K562 (cell line): ENCODE measurements around the gene GGA3. TPM values are rescaled to one million over a fixed set of nuclear protein-coding genes. Genes with fewer than 3 reads are reported as not detected.
A peak's percentile ranks its signal among the peaks of the same experiment; 100 is the strongest.

ENCODE experiments used
- CSDE1 ChIP-seq, 2 experiments: fragments of 450-650 bp; IDR thresholded peaks; 2 replicates each; pipeline ENCODE4 v1.6.1; 2016; ENCODE audit warnings: mild to moderate bottlenecking in 1 of 2
- GABPA ChIP-seq: fragments of 200-800 bp; sonication (Bioruptor generic); conservative IDR thresholded peaks from 2 replicates; pipeline ENCODE4 v1.6.1; 2016; ENCODE audit warnings: low read depth, missing genetic modification characterization, missing compliant biosample characterization
- ILF3 ChIP-seq: fragments of 450-650 bp; IDR thresholded peaks from 2 replicates; pipeline ENCODE4 v1.6.1; 2018; ENCODE audit warnings: antibody characterized with exemption, mild to moderate bottlenecking, moderate library complexity, borderline replicate concordance
- KAT2B ChIP-seq: IDR thresholded peaks from one replicate; pipeline ENCODE4 v1.6.1; 2012; ENCODE audit warnings: low read depth, mild to moderate bottlenecking, control low read depth, inconsistent platforms, low read length, moderate library complexity
- NEUROD1 ChIP-seq: fragments of 150-350 bp; IDR thresholded peaks from 2 replicates; pipeline ENCODE4 v1.6.1; 2014; ENCODE audit warnings: borderline replicate concordance, low read length, low read depth; ENCODE audit not compliant: partially characterized antibody
- NFE2 ChIP-seq: IDR thresholded peaks from 2 replicates; pipeline ENCODE4 v1.6.1; 2014; ENCODE audit warnings: antibody characterized with exemption, low read depth
- NR4A1 ChIP-seq, 2 experiments: fragments of 250-450 bp in 1 of 2; fragments of 450-650 bp in 1 of 2; sonication (Bioruptor Pico) in 1 of 2; IDR thresholded peaks; 2 replicates each; pipeline versions ENCODE4 v1.4.0 to v1.6.1; 2016 to 2020; ENCODE audit warnings: mild to moderate bottlenecking in 2 of 2, missing compliant biosample characterization in 1 of 2, missing genetic modification characterization in 1 of 2, moderate library complexity in 1 of 2
- POLR2A ChIP-seq: fragments of 450-650 bp; conservative IDR thresholded peaks from 2 replicates; pipeline ENCODE4 v1.6.1; 2016
- PPARD ChIP-seq: fragments of 250-450 bp; sonication (Bioruptor Pico); IDR thresholded peaks from 2 replicates; pipeline ENCODE4 v1.8.0; 2022; ENCODE audit warnings: inconsistent platforms, mild to moderate bottlenecking, moderate library complexity
- PTRF ChIP-seq: fragments of 450-650 bp; IDR thresholded peaks from 2 replicates; pipeline ENCODE4 v1.6.1; 2016; ENCODE audit warnings: mild to moderate bottlenecking, missing genetic modification characterization, missing compliant biosample characterization
- RAD51 ChIP-seq: fragments of 450-650 bp; IDR thresholded peaks from 2 replicates; pipeline ENCODE4 v1.7.1; 2016; ENCODE audit warnings: low read depth, mild to moderate bottlenecking, borderline replicate concordance
- RBM22 ChIP-seq: fragments of 200-400 bp; formaldehyde crosslinking; IDR thresholded peaks from 2 replicates; pipeline ENCODE4 v1.6.1; 2018; ENCODE audit warnings: low read length, low read depth; ENCODE audit not compliant: poor library complexity, severe bottlenecking
- SMAD2 ChIP-seq: fragments of 150-350 bp; IDR thresholded peaks from 2 replicates; pipeline ENCODE4 v1.6.1; 2014; ENCODE audit warnings: low read depth, mild to moderate bottlenecking, low read length
- SREBF2 ChIP-seq: sonication (generic); formaldehyde crosslinking; IDR thresholded peaks from 2 replicates; pipeline ENCODE4 v1.4.0; 2020; ENCODE audit warnings: mild to moderate bottlenecking, missing genetic modification reagents
- SRSF9 ChIP-seq: fragments of 200-400 bp; formaldehyde crosslinking; IDR thresholded peaks from 2 replicates; pipeline ENCODE4 v1.6.1; 2017; ENCODE audit warnings: low read depth, low read length, borderline replicate concordance
- TARDBP ChIP-seq: fragments of 450-650 bp; IDR thresholded peaks from 2 replicates; pipeline ENCODE4 v1.6.1; 2016
- TFAM ChIP-seq: fragments of 250-450 bp; sonication (Bioruptor Pico); conservative IDR thresholded peaks from 2 replicates; pipeline ENCODE4 v1.5.0; 2021; ENCODE audit warnings: mild to moderate bottlenecking, moderate library complexity
- ZBTB17 ChIP-seq: fragments of 450-650 bp; formaldehyde crosslinking; IDR thresholded peaks from 2 replicates; pipeline ENCODE4 v1.4.0; 2020; ENCODE audit warnings: mild to moderate bottlenecking
- ZKSCAN1 ChIP-seq: fragments of 150-350 bp; IDR thresholded peaks from 2 replicates; pipeline ENCODE4 v1.6.1; 2016; ENCODE audit warnings: low read depth, low read length
- ZKSCAN3 ChIP-seq: fragments of 250-450 bp; sonication (Bioruptor Pico); IDR thresholded peaks from 2 replicates; pipeline ENCODE4 v1.4.0; 2020
- ZKSCAN8 ChIP-seq: fragments of 200-800 bp; sonication (Bioruptor generic); IDR thresholded peaks from 2 replicates; pipeline ENCODE4 v1.6.1; 2016; ENCODE audit warnings: missing genetic modification characterization, missing compliant biosample characterization
- ZNF431 ChIP-seq: sonication (generic); formaldehyde crosslinking; IDR thresholded peaks from 2 replicates; pipeline ENCODE4 v1.8.0; 2022; ENCODE audit warnings: mild to moderate bottlenecking, missing genetic modification reagents
- ZNF830 ChIP-seq: fragments of 250-450 bp; sonication (Bioruptor Pico); IDR thresholded peaks from 2 replicates; pipeline ENCODE4 v1.5.0; 2021; ENCODE audit warnings: mild to moderate bottlenecking
- ZSCAN29 ChIP-seq: fragments of 450-650 bp; IDR thresholded peaks from 2 replicates; pipeline ENCODE4 v1.6.1; 2017
- polyA plus RNA-seq, 8 experiments: library from polyadenylated mRNA; depleted of rRNA in 4 of 8; stranded (reverse) in 5 of 8; unstranded in 3 of 8; fragments of >200 nt; fragmentation: Nextera tagmentation in 2 of 8; fragmentation: Illumina TruSeq in 1 of 8; extraction: Ambion mirVana in 2 of 8; extraction: Trizol in 1 of 8; gene quantifications; 2 replicates each; pipeline versions ENCODE4 v1.2.1 to v1.2.3, GENCODE V29; 2011 to 2014; ENCODE audit warnings: inconsistent platforms in 1 of 8, missing spikeins in 1 of 8
- total RNA-seq, 7 experiments: library from RNA; depleted of rRNA in 6 of 7; stranded (reverse); fragments of >200 nt in 6 of 7; fragmentation: Illumina TruSeq in 2 of 7; extraction: Trizol in 2 of 7; gene quantifications; 2 replicates each; pipeline versions ENCODE4 v1.2.1 to v1.2.3, GENCODE V29; 2011 to 2021; ENCODE audit warnings: low replicate concordance in 1 of 7
- TF ChIP-seq, protein P1 (sequence below): fragments of 450-650 bp; formaldehyde crosslinking; IDR thresholded peaks from 2 replicates; pipeline ENCODE4 v1.4.0; 2022; ENCODE audit warnings: missing genetic modification characterization
- TF ChIP-seq, protein P2 (sequence below): sonication (generic); formaldehyde crosslinking; IDR thresholded peaks from 2 replicates; pipeline ENCODE4 v1.8.0; 2022; ENCODE audit warnings: mild to moderate bottlenecking, low read depth, missing genetic modification reagents
- TF ChIP-seq, protein P3 (sequence below), 2 experiments: fragments of 200-800 bp in 1 of 2; sonication (Bioruptor generic) in 1 of 2; sonication (generic) in 1 of 2; formaldehyde crosslinking in 1 of 2; IDR thresholded peaks in 1 of 2; conservative IDR thresholded peaks in 1 of 2; 2 replicates each; pipeline versions ENCODE4 v1.5.0 to v1.6.1; 2016 to 2020; ENCODE audit warnings: missing compliant biosample characterization in 1 of 2, missing genetic modification characterization in 1 of 2, missing genetic modification reagents in 1 of 2

GGA3 gene
- total and polyA plus RNA-seq, 9 of the 15 experiments (the other 6 are each of a cell fraction or from before 2014, with no cell fraction given), result 5.7 to 64.9 (median 25.4) TPM

DNA sequence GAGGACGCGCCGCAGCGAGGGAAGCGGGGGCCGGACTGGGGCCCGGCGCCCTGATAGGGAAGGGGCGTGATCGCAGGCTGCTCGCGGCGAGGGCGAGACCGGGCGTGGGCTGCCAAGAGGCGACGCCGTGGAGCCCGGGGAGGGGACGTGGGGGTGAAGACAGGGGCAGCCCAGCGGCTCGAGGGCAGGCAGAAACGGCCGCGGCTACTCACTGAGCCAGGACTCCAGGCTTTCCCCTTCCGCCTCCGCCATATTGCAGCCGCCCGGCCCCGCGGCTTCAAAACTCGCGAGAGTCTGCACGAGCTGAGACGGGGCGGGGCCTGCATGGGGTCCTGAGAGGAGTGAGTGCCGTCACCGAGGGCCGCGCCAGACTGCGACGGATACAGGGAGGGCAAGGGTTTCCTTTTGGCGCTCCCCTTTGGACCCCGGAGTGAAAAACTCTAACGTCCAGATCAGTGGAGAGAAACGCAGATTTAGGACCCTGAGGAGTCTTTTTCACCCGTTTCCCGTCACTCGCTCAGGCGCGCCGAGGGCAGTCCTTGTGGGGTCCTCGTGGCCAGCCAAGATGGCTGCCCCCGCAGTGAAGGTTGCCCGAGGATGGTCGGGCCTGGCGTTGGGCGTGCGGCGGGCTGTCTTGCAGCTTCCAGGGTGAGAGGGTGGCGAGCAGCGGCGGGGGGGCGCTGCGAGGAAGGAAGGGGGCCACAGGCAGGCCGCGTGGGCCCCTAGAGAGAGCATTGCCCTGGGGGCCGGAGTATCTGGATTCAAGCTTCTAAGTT is at the start of gene GGA3, which contains the start of gene MRPS7 (continued):
- TF ChIP-seq PPARD (CRISPR knock-in tag) (no peak), CSDE1 (IDR thresholded peaks at IDR 0.05) (no peak), NR4A1 (CRISPR knock-in tag; IDR thresholded peaks at IDR 0.05) (0 out of 2 replicates have a peak, but pooled peaks have one; percentile 54), NR4A1 (tag; IDR thresholded peaks at IDR 0.05) (no peak), ZKSCAN1 (no peak), SMAD2 (no peak), ILF3 (no peak), GABPA (tag) (peak; percentile 74), ZKSCAN8 (CRISPR knock-in tag) (no peak), ZSCAN29 (peak; percentile 51; the same call in 1 of the 2 replicates), NEUROD1 (peak; percentile 47), TFAM (CRISPR knock-in tag) (no peak), SREBF2 (CRISPR knock-in tag) (no peak), SRSF9 (no peak), POLR2A (peak; percentile 95), TARDBP (peak; percentile 20; the same call in 1 of the 2 replicates), ZNF830 (CRISPR knock-in tag) (no peak), ZBTB17 (no peak; the same call in none of the 2 replicates), RAD51 (no peak; the same call in 1 of the 2 replicates), KAT2B (no peak), PTRF (tag) (no peak), NFE2 (peak; percentile 96), RBM22 (no peak), ZNF431 (0 out of 2 replicates have a peak, but pooled peaks have one; percentile 53), ZKSCAN3 (CRISPR knock-in tag) (no peak)
- TF ChIP-seq, protein P1, sequence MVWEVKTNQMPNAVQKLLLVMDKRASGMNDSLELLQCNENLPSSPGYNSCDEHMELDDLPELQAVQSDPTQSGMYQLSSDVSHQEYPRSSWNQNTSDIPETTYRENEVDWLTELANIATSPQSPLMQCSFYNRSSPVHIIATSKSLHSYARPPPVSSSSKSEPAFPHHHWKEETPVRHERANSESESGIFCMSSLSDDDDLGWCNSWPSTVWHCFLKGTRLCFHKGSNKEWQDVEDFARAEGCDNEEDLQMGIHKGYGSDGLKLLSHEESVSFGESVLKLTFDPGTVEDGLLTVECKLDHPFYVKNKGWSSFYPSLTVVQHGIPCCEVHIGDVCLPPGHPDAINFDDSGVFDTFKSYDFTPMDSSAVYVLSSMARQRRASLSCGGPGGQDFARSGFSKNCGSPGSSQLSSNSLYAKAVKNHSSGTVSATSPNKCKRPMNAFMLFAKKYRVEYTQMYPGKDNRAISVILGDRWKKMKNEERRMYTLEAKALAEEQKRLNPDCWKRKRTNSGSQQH, result peak; percentile 85
- TF ChIP-seq, protein P2, sequence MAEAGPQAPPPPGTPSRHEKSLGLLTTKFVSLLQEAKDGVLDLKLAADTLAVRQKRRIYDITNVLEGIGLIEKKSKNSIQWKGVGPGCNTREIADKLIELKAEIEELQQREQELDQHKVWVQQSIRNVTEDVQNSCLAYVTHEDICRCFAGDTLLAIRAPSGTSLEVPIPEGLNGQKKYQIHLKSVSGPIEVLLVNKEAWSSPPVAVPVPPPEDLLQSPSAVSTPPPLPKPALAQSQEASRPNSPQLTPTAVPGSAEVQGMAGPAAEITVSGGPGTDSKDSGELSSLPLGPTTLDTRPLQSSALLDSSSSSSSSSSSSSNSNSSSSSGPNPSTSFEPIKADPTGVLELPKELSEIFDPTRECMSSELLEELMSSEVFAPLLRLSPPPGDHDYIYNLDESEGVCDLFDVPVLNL (CRISPR knock-in tag), result no peak; the same call in 1 of the 2 replicates
- TF ChIP-seq, protein P3, sequence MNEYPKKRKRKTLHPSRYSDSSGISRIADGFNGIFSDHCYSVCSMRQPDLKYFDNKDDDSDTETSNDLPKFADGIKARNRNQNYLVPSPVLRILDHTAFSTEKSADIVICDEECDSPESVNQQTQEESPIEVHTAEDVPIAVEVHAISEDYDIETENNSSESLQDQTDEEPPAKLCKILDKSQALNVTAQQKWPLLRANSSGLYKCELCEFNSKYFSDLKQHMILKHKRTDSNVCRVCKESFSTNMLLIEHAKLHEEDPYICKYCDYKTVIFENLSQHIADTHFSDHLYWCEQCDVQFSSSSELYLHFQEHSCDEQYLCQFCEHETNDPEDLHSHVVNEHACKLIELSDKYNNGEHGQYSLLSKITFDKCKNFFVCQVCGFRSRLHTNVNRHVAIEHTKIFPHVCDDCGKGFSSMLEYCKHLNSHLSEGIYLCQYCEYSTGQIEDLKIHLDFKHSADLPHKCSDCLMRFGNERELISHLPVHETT (CRISPR knock-in tag; conservative IDR thresholded peaks at IDR 0.05 in 1 of 2, IDR thresholded peaks at IDR 0.05 in 1 of 2), result no peak; a peak in 1 of 4 replicates
